ENCODE data around the gene SERBP1.

The SERBP1 gene

DNA sequence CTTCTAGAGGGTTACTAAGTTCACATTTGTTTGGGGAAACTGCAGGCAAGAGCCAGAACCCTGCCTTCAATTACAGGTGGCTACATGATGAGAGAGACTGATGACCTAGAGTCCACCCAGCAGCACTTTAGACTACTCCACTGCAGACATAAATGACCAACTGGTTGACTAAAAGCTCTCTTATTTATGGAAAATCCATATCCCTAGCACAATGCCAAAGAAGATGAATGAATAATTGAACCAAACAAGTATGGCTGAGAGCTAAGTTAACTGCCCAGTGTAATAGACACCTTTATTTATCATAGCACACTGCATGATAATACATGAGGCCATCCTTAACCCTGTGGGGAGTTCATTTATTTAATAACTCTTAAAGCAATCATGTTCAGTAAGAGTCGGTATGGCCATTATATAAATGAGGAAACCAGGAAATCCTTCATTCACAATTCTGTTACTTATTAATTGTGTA lies 62.1 kb downstream of the SERBP1 start:
- no peak for DNase-seq

DNA sequence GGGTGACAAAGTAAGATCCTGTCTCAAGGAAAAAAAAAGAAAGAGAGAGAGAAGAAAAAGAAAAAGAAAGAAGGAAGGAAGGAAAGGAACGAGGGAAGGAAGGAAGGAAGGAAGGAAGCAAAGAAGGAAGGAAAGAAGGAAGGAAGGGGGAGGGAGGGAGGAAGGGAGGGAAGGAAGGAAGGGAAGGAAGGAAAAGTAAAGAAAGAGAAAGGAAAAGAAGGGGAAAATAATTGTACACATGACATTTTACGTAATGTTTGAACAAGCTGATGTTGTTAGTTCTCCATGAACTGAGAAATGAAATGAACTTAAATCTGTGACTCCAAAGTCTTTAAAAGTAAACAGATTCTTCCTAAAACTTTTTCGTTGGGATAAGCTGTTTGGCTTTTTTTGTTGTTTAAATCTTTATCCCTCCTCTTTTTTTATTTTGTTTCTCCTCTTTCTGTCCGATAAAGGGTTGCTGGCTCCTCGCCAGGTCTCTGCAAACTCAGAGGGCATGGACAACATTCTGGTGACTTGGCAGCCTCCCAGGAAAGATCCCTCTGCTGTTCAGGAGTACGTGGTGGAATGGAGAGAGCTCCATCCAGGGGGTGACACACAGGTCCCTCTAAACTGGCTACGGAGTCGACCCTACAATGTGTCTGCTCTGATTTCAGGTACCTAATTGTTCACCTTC lies 62.7 kb downstream of the SERBP1 start:
- DNase-seq, result peak in 3 of 58 donors; percentile 1 to 43 (median 1)

DNA sequence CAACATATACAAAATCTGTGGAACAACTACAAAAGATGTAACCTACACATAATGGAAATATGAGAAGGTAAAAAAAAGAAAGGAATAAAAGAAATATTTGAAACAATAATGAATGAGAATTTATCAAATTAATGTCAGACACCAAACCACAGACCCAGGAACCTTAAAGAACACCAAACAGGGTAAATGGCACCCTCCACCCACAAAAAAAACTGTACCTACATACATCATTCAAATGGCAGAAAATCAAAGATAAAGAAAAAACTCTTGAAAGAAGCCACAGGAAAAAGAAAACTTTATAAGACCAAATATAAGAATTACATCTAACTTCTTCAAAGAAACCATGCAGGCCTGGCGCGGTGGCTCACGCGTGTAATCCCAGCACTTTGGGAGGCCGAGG lies 68.6 kb downstream of the SERBP1 start:
- no peak for DNase-seq

DNA sequence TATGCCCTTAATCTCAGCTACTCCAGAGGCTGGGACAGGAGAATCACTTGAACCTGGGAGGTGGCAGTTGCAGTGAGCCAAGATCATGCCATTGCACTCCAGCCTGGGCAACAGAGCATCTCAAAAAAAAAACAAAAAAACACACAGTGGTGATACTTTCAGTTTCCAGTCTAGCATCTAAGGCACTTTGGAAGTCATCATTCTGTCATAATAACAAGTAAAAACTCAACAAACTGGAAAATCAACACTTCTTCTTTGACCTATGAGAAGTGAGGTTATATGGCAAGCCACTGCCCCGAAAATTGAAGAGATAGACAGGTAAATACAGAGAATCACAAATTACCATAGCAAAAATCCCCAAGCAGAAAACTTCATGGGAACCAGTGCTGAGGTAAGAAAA lies 70.6 kb downstream of the SERBP1 start:
- no peak for DNase-seq

All from anterior cingulate cortex (tissue), 58 donors.